OCI-LY7 (cell line): ENCODE results near the gene MRPL36.

ENCODE experiments used
- CTCF ChIP-seq: fragments of 200-600 bp; sonication (generic); conservative IDR thresholded peaks from 2 replicates; pipeline ENCODE4 v1.5.1; 2014; ENCODE audit warnings: mild to moderate bottlenecking, antibody characterized with exemption, low read length, moderate library complexity, mixed read lengths
- EZH2phosphoT487 ChIP-seq: fragments of 200-600 bp; sonication (generic); IDR thresholded peaks from 2 replicates; pipeline ENCODE4 v1.6.1; 2018; ENCODE audit warnings: low read depth, borderline replicate concordance, mild to moderate bottlenecking, mixed run types, antibody characterized with exemption, low read length, moderate library complexity, mixed read lengths

GRCh38 chr5:1789834-1790471 is 9.7 kb downstream of the MRPL36 start:
- no peak for TF ChIP-seq CTCF
- TF ChIP-seq EZH2phosphoT487: no peak
